ENCODE data around the gene CAPG.
"Not testable (repeated sequence)": the region's sequence is repeated elsewhere in the genome, so short reads cannot be mapped to it uniquely, and the experiment has no call there.

The CAPG gene

GRCh38 chr2:85421260-85422071 lies 11.3 kb upstream of the CAPG start:
- FAIRE-seq (no peak), DNase-seq (ENCODE audit: low spot score) (no peak)

GRCh38 chr2:85420536-85421259 lies 10.5 kb upstream of the CAPG start:
- no peak for FAIRE-seq

GRCh38 chr2:85419009-85419675 lies 9.0 kb upstream of the CAPG start:
- no peak for DNase-seq (ENCODE audit: low spot score)

More at GRCh38 chr2:85420536-85421259, 10.5 kb upstream of the CAPG start:
- peak; percentile 89 for DNase-seq (ENCODE audit: low spot score)

GRCh38 chr2:85418132-85419008 lies 8.2 kb upstream of the CAPG start, which contains the start of gene SH2D6:
TSS of gene SH2D6 (plus strand) at chr2:85418714. CDS start at chr2:85429466, 10,752 bp downstream.
- FAIRE-seq (no peak), DNase-seq (ENCODE audit: low spot score) (peak; percentile 92)

More at GRCh38 chr2:85419009-85419675, 9.0 kb upstream of the CAPG start:
- FAIRE-seq = no peak

- FAIRE-seq (no peak), DNase-seq (ENCODE audit: low spot score) (no peak)
Measured at GRCh38 chr2:85415980-85416650, 5.9 kb upstream of the CAPG start.

GRCh38 chr2:85414761-85415553 lies 4.8 kb upstream of the CAPG start:
- FAIRE-seq = no peak
- DNase-seq (ENCODE audit: low spot score) = no peak

- FAIRE-seq; DNase-seq (ENCODE audit: low spot score): not testable (repeated sequence)
Measured at GRCh38 chr2:85414421-85414759, 4.2 kb upstream of the CAPG start.

GRCh38 chr2:85413592-85414420 lies 3.6 kb upstream of the CAPG start:
- peak; percentile 51 for DNase-seq (ENCODE audit: low spot score)
- FAIRE-seq = no peak

GRCh38 chr2:85411405-85411748 lies 1.2 kb upstream of the CAPG start:
- FAIRE-seq = no peak
- DNase-seq (ENCODE audit: low spot score) = no peak

GRCh38 chr2:85410584-85411404 lies 628 bp upstream of the CAPG start:
- FAIRE-seq = no peak
- peak; percentile 35 for DNase-seq (ENCODE audit: low spot score)

GRCh38 chr2:85405201-85406059 lies 4.7 kb downstream of the CAPG start:
- no peak for FAIRE-seq
- DNase-seq (ENCODE audit: low spot score) = peak; percentile 37

GRCh38 chr2:85401844-85402243 lies 8.3 kb downstream of the CAPG start:
- DNase-seq (ENCODE audit: low spot score) (no peak), FAIRE-seq (no peak)

- DNase-seq (ENCODE audit: low spot score) (no peak), FAIRE-seq (no peak)
Measured at GRCh38 chr2:85401464-85401805, 8.7 kb downstream of the CAPG start.

GRCh38 chr2:85400541-85401463 lies 9.4 kb downstream of the CAPG start:
- DNase-seq (ENCODE audit: low spot score) = no peak
- no peak for FAIRE-seq

GRCh38 chr2:85400023-85400422 lies 10.1 kb downstream of the CAPG start:
- FAIRE-seq (no peak), DNase-seq (ENCODE audit: low spot score) (no peak)

GRCh38 chr2:85399183-85399455 lies 11.0 kb downstream of the CAPG start:
- FAIRE-seq = no peak

More at GRCh38 chr2:85399183-85399455, 11.0 kb downstream of the CAPG start:
- no peak for DNase-seq (ENCODE audit: low spot score)

Data from urothelium cell line (cell line).